AG09309 (cell line): ENCODE measurements around the gene SOWAHB.

Experiments used
- DNase-seq: peaks from one replicate; pipeline ENCODE4 v3.0.0-alpha.2; 2010; ENCODE audit warnings: low read depth
- H3K4me3 ChIP-seq: 2 replicates; pipeline ENCODE4 v1.5.1; 2011; ENCODE audit warnings: mild to moderate bottlenecking, low read depth, low read length, moderate library complexity; ENCODE audit not compliant: control insufficient read depth
- TF ChIP-seq, protein P1 (sequence below): IDR thresholded peaks from 2 replicates; pipeline ENCODE4 v1.5.1; 2011; ENCODE audit warnings: mild to moderate bottlenecking, low read depth, low read length, inconsistent platforms; ENCODE audit not compliant: insufficient read depth, control insufficient read depth; ENCODE audit errors: missing control alignments

SOWAHB gene

DNA sequence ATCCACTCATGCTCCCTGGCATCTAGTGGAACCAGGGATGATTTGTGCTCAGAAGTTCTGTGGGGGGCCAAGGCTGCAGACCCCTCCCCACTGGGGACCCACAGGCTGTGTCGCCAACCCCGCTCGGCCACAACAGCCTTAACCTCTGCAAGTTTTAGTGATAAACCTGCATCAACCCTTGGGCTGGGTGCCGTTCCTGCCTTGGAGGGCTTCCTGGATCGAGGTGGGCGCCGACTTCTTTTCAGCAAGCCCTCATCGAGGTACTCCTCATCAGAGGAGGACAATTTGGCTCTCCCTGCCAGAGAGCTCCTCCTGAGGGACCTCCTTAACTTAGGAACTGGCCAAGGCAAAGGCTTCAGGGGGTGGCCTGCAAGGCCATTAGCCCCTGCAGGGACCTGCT is 1.9 kb downstream of the SOWAHB start:
- TF ChIP-seq, protein P1, sequence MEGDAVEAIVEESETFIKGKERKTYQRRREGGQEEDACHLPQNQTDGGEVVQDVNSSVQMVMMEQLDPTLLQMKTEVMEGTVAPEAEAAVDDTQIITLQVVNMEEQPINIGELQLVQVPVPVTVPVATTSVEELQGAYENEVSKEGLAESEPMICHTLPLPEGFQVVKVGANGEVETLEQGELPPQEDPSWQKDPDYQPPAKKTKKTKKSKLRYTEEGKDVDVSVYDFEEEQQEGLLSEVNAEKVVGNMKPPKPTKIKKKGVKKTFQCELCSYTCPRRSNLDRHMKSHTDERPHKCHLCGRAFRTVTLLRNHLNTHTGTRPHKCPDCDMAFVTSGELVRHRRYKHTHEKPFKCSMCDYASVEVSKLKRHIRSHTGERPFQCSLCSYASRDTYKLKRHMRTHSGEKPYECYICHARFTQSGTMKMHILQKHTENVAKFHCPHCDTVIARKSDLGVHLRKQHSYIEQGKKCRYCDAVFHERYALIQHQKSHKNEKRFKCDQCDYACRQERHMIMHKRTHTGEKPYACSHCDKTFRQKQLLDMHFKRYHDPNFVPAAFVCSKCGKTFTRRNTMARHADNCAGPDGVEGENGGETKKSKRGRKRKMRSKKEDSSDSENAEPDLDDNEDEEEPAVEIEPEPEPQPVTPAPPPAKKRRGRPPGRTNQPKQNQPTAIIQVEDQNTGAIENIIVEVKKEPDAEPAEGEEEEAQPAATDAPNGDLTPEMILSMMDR, result no peak
- H3K4me3 ChIP-seq, result no peak overlapping the region
- DNase-seq, result no peak

DNA sequence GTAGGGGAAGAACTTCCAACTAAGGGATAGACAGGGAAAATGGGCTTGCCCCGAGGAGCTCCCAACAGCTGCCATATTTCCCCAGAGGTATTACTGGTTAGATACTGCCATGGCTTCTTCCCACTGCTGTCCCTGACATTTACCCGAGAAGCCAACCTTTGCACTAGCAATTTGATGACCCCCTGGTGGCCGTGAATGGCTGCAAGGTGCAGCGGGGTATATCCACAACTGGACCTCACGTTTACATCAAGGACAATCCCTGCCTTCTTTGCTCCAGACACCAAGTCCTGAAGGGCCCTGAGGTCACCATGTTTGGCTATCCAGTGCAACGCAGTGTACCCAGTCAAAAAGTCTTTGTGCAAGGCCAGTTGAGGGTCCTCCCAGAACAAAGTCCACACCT is 2.3 kb downstream of the SOWAHB start:
- no peak overlapping the region for H3K4me3 ChIP-seq
- TF ChIP-seq, protein P1, result no peak
- no peak for DNase-seq

DNA sequence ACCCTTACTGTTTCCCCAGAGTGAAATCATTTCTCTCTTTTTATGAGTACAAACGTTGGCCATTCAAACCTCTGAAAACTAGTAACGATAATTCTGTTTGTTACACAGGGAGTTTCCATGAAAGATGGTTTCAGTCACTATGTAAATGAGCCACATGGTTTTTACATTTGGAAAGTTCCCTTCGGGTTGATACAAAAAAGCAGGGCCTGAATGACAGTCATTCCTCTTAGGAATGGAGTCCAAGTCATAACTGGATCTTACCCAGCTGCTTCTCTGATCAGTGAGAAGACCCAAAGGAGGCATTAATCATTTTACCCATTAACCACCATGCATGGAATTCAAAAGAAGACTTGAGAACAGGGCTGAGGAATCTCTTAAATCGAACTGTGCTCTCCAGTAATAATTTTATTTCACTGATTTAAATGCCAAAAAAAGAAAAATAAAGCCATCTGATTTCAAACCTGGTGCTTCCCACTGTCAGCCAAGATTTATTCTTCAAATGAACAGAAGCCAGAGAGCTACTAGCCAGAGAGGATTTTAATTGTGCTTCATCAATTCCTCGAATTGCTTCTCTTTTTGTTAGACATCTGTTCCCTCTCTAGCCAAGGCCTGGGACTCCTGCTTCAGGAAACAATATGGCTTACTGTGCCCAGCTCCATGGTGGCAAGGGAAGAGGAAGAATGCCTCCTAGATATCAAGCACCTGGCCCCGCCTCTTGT is 3.2 kb downstream of the SOWAHB start:
- H3K4me3 ChIP-seq, result no peak overlapping the region
- TF ChIP-seq, protein P1, result no peak
- DNase-seq, result no peak

DNA sequence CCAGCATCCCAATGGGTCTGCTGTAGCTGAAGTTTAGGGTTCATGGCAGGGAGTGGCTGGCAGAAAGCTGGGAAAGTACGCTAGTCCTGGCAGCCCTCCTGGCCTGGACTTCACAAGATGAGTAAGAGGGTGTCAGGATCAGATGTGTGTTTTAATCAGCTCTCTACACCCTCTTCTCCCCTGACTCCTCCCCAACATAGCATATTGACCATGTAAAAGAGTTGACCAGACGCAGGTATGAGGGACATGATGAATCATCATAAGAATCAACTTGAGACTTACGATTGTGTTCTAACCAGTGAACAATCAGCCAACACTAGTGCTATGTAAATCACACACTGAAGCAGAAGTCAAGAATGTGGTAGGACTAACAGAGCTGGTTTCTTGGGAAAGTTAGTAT is 5.3 kb downstream of the SOWAHB start:
- DNase-seq, result no peak
- TF ChIP-seq, protein P1, result no peak
- H3K4me3 ChIP-seq, result no peak overlapping the region

DNA sequence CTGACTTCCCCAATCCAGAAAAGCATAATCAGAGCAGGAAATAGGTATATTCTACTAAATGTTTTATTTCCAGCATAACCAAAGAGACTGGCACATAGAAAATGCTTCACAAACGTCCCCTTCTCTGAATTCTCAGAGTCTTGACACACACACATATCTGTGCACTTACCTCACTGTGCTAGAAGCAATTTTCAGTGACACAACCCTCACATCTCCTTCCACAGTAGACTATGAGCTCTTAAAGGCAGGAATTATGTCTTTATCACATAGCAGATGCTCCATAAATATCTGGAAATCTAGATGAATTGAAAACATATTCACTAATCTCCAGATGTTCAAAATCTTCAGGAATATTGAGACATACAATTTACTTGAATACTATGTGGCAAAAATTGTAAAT is 5.9 kb downstream of the SOWAHB start:
- no peak for DNase-seq
- no peak overlapping the region for H3K4me3 ChIP-seq
- TF ChIP-seq, protein P1, result no peak

DNA sequence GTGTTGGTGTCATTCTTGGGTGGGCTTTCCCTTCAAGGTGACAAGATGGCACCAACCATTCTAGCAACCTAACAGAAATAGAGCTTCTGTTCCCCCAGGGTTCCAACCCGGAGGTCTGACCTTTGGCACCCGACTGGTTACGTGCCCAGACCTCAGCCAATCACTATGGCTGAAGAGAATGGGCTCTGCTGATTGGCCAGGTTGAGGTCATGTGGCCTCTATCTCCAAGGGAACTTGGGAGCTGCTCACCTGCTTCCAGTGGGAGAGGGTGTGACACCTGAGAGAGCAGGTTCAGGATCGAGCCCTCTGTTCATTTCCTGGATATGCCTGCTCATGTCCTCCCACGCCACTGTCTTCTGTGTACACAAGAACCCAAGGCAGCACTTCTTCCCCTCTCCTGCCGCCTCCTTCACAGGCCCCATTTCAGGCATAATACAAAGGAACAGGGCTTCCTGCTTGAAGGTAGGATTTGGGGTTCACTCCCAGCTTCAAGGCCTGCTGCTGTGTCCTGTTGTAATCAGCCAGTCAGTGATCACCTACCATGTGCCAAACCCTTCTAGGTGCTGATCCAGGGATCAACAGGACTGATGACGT is 11.0 kb downstream of the SOWAHB start:
- TF ChIP-seq, protein P1, result no peak
- DNase-seq, result no peak
- no peak overlapping the region for H3K4me3 ChIP-seq
